ENCODE data around the gene PHF11.
A peak's percentile ranks its signal among the peaks of the same experiment; 100 is the strongest.

PHF11 gene

GRCh38 chr13:49495783-49496762 is at the start of gene PHF11:
Gene PHF11 (plus strand): TSS chr13:49495953. CDS start chr13:49496002, 49 bp downstream.
- no peak for DNase-seq (ENCODE audit: low read depth)
- H3K4me3 ChIP-seq (ENCODE audit: control insufficient read depth, low read depth, low read length) = peak within 1 kb of the TSS; percentile 59
- TF ChIP-seq, protein P1, sequence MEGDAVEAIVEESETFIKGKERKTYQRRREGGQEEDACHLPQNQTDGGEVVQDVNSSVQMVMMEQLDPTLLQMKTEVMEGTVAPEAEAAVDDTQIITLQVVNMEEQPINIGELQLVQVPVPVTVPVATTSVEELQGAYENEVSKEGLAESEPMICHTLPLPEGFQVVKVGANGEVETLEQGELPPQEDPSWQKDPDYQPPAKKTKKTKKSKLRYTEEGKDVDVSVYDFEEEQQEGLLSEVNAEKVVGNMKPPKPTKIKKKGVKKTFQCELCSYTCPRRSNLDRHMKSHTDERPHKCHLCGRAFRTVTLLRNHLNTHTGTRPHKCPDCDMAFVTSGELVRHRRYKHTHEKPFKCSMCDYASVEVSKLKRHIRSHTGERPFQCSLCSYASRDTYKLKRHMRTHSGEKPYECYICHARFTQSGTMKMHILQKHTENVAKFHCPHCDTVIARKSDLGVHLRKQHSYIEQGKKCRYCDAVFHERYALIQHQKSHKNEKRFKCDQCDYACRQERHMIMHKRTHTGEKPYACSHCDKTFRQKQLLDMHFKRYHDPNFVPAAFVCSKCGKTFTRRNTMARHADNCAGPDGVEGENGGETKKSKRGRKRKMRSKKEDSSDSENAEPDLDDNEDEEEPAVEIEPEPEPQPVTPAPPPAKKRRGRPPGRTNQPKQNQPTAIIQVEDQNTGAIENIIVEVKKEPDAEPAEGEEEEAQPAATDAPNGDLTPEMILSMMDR (IDR thresholded peaks at IDR 0.05; ENCODE audit: control insufficient read depth, insufficient read depth, low read depth, low read length, missing control alignments) = peak; percentile 11

GRCh38 chr13:49446473-49446872 is 49.3 kb upstream of the PHF11 start:
- no peak overlapping the region for H3K4me3 ChIP-seq (ENCODE audit: control insufficient read depth, low read depth, low read length)
- TF ChIP-seq, protein P1 (IDR thresholded peaks at IDR 0.05; ENCODE audit: control insufficient read depth, insufficient read depth, low read depth, low read length, missing control alignments) = no peak
- no peak for DNase-seq (ENCODE audit: low read depth)

DNA sequence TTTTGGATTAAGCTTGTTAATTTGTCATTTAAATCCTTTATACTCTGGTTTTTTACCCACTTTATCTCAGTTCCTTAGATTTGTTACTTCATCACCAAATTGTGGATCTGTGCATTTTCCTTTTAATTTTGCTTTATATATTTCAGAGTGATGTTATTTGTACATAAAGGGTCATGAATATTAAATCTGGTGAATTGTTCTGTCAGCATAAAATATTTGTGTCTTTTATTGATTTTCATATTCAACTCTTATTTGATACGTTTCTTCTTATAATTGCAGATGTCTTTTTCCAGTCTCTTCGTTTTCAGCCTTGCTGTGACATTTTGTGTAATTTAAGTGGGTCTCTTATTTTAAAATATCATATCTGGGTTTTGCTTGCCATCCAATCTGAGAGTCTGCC is 47.0 kb upstream of the PHF11 start:
- H3K4me3 ChIP-seq (ENCODE audit: control insufficient read depth, low read depth, low read length) = no peak overlapping the region
- TF ChIP-seq, protein P1 (IDR thresholded peaks at IDR 0.05; ENCODE audit: control insufficient read depth, insufficient read depth, low read depth, low read length, missing control alignments) = no peak
- DNase-seq (ENCODE audit: low read depth) = no peak

DNA sequence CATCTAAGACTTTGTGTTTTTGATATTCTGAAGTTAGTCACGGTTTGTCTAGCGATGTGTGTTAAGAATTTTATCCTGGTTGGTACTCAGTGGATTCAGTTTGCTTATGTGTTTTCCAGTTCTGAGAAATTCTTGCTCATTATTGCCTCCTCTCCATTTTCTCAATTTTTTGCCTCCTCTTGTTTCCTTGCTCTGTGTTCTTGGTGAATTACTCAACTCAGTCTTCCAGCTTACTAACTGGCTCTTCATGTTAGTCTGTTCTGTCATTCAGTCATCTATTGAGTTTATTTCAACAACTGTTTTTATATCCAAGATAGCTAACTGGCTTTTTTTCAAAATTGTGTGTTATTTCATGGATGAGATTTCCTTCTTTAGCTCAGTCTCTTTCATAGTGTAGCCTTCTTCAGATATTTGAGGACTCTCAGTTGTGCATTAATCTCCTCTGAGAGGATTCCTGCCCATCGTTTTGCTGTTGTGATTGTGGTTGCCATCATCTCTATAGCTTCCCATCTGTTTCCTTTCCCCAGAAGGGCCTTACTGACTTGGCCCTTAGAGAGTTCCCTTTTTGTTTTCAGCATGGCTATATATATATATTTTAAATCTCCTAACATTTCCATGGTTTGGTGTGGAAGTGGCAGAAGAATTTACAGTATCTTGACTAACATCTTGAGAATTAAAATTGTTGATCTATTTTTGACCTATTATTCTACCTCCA is 45.5 kb upstream of the PHF11 start:
- H3K4me3 ChIP-seq (ENCODE audit: control insufficient read depth, low read depth, low read length) = no peak overlapping the region
- DNase-seq (ENCODE audit: low read depth) = no peak
- TF ChIP-seq, protein P1 (IDR thresholded peaks at IDR 0.05; ENCODE audit: control insufficient read depth, insufficient read depth, low read depth, low read length, missing control alignments) = no peak

- no peak overlapping the region for H3K4me3 ChIP-seq (ENCODE audit: control insufficient read depth, low read depth, low read length)
- TF ChIP-seq, protein P1 (IDR thresholded peaks at IDR 0.05; ENCODE audit: control insufficient read depth, insufficient read depth, low read depth, low read length, missing control alignments) = no peak
- DNase-seq (ENCODE audit: low read depth) = no peak
These were observed 42.9 kb upstream of the PHF11 start for GRCh38 chr13:49452725-49453457.

DNA sequence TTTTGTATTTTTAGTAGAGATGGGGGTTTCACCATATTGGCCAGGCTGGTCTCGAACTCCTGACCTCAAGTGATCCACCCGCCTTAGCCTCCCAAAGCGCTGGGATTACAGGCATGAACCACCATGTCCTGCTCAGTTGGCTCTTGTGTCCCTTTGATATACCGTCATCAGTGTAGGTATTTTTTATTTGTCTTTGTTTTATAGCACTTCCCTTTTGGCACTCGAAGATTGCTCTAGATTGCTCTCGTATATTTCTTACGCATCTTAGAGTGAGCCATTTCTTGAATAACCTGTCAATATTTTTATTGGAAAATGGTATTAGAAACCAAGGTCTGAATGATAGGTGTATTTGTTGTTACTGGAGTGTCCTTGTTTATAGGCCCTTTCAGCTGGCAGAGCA is 42.3 kb upstream of the PHF11 start:
- H3K4me3 ChIP-seq (ENCODE audit: control insufficient read depth, low read depth, low read length) = no peak overlapping the region
- TF ChIP-seq, protein P1 (IDR thresholded peaks at IDR 0.05; ENCODE audit: control insufficient read depth, insufficient read depth, low read depth, low read length, missing control alignments) = no peak
- DNase-seq (ENCODE audit: low read depth) = no peak
